HG03354 (cell line): ENCODE data around the gene PLCL1.
"Not testable (repeated sequence)": the region's sequence is repeated elsewhere in the genome, so short reads cannot be mapped to it uniquely, and the experiment has no call there.

Experiments used
- ATAC-seq: cut with Tn5 transposase; IDR thresholded peaks from one replicate; pipeline ENCODE4 v1.9.1; 2021; ENCODE audit warnings: mild to moderate bottlenecking; ENCODE audit not compliant: unreplicated experiment, poor library complexity, severe bottlenecking

The PLCL1 gene

GRCh38 chr2:198187841-198188240 lies 383.4 kb downstream of the PLCL1 start:
- ATAC-seq, result no peak

- no peak for ATAC-seq
Measured at GRCh38 chr2:198188982-198189381, 384.6 kb downstream of the PLCL1 start.

GRCh38 chr2:198191651-198192050 lies 387.3 kb downstream of the PLCL1 start:
- ATAC-seq, result no peak

- not testable (repeated sequence) for ATAC-seq
Measured at GRCh38 chr2:198196556-198196955, 392.2 kb downstream of the PLCL1 start.
